ENCODE measurements around the gene ADSL.

Gene ADSL

DNA sequence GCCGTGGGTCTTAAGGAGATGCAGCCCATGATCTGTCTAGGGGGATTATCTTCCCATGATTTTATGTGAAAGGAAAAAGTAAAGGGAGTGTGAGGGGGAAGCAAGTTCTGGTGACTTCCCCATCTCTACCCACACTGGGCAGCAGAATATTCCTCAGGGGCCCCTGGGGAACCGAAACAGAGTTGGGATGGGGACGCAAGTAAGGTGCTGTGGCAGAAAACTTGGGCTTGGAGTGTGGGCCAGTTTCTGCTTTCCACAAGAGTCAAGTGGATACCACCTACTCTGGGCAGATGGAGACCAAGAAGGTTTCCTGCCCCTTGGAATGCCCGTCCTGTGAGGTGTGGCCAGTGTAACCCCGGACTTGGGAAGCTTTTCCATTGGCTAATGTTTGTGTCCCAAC, 88.4 kb downstream of the ADSL start:
- no peak for DNase-seq (ENCODE audit: extremely low read depth in 1 of 2, low read depth in 1 of 2)

DNA sequence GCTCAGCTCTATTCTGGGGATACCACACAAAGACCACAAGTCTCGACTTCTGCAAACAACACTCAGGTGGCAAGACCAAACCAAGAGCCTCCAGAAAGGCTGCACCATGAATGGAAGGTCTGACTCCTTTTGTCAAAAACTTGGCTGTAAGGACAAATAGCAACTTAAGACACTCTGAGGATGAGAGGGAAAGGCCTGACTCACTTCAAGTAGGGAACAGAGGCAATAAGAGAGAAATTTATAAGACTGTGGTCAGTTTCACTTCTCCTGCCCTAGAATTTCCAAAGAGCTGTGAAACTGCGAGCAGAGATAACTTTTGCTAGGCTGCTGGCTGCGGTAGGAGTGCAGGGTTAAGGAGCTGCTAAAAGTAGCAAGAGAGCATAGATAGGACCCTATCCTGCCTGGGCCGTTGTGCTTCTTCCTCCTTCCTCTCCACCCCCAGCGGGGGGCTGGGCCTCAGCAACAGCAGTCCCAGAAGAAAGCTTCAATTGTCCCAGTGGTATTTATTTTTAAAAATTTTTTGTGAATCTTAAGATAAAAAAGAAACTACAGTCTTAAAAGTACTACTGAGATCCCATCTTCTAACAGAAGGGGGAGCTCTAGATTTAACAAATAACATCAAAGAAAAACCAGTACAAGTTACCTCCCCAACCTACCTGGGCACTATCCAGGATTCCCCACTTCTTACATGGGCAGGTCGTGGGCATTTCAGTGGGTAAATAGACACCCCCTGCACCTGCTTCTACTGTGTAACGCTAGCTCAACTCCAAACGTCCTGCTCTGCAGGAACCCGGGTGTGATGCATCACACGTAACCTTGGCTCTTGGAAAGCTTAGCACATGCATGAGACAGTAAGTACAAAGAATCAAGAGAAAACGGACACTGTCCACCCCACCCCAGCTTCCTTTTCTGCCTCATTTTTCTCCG, 90.5 kb downstream of the ADSL start:
- DNase-seq (ENCODE audit: extremely low read depth in 1 of 2, low read depth in 1 of 2) = peak in 1 of 2 donors; percentile 13

Measured in stimulated activated CD8-positive, alpha-beta memory T cell treated with anti-CD3 and anti-CD28 coated beads, Interleukin-7, amount 100 ng/mL, for 48 hours (primary cell).